ENCODE data around the gene LIPI.
"Not testable (repeated sequence)": the region's sequence is repeated elsewhere in the genome, so short reads cannot be mapped to it uniquely, and the experiment has no call there.

Gene LIPI

DNA sequence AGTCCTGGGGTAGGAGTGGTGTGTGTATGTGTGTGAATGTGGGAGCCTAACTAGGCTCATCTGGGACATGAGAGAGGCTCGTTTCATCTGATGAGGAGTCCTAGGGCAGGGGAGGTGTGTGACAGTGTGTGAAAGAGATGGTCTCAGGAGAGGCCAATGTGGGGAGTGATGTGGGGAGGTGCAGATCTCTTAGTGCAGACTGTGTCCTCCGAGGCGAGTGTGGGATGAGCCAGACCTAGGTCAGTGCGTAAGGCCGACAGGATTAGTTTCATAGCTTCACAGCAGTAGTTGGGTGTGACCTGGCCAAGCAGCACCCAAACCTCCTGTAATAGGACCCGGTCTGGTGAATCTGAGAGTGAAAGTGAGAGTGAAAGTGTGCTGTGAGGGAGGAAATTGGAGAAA is 94.7 kb downstream of the LIPI start:
- no peak for DNase-seq

DNA sequence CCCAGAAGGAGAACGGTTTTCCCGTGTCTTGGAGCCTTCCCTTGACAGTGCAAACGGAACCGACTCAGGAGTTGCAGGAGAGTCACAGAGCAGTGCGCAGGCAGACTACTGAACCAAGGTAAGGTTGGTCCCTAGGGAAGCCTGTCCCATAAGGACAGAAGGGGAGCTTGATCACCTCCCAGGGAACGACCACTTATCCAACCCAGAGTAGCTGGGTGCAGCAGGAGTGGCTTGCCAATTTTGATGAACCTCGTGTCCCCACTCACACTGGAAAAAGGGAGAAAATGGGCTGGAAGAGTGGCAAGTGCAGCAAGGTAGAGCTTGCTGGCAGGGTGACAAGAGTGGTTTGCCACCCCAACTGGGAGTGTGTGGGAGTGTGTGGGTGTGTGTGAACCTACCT is 95.1 kb downstream of the LIPI start:
- no peak for DNase-seq

DNA sequence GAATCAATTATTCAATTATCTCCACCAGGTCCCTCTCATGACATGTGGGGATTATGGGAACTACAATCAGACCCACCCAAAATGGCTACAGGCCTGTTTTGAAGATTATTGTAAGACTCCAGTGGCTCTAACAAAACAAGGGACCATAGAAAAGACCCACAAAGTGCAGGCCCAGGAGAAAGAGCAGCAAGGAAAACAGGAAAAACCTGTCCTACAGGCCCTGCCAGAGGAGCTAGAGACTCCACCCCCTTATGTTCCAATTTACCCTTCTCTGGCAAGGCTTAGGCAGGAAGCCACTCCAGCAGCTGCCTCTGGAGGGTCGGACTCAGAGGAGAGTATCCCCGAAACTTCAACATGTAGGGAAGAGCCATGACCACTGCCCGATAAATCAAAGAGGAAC is 96.5 kb downstream of the LIPI start:
- no peak for DNase-seq

DNA sequence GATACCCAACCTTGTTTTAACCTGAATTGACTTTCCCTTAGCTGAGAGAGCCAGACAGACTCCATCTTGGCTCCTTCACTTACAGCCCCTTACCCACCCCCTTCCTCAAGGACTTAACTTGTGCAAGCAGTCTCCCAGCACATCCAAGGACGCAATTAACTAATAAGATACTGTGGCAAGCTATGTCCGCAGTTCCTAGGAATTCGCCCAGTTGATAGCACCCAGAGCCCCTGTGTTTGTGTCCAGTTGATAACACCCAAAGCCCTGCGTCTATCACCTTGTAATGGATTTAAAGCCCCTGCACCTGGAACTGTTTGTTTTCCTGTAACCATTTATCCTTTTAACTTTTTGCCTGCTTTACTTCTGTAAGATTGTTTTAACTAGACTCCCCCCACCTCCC is 106.2 kb downstream of the LIPI start:
- not testable (repeated sequence) for DNase-seq

DNA sequence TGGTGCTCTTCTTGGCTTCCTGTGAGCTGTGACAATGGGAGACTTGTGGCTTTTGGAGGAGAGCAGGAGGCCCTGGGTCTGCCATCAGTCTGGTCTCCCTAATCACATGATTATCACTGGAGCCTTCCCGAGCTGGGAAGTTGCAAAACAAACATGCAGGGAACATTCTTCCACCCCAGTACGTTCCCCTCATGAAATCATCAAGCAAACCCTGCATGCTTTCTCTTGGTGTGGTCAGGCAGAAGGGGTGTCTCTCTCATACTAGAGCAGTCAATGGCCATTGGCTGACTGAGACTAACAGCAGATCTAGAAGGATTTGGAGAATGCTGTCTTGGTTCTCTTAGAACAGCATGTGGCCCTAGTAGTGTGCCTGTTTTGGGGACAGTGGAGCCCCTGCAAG is 111.2 kb downstream of the LIPI start:
- DNase-seq = no peak

DNA sequence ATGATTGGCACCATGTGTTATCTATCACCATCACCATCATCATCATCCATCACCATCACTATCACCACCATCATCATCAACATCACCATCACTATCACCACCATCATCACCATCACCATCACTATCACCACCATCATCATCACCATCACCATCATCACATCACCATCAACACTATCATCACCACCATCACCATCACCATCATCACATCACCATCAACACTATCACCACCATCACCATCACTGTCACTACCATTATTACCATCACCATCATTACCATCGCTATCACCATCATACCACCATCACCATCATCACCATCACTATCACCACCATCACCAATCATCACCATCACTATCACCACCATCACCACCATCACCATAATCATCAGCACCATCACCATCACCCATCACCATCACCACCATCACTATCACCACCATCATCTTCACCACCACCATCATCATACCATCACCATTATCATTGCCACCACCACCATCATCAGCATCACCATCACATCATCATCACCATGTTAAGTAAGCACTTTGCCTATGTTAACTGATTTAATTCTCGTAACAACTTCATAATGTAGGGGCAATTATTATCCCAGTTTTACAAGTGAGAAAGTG is 112.8 kb downstream of the LIPI start:
- DNase-seq = no peak

DNA sequence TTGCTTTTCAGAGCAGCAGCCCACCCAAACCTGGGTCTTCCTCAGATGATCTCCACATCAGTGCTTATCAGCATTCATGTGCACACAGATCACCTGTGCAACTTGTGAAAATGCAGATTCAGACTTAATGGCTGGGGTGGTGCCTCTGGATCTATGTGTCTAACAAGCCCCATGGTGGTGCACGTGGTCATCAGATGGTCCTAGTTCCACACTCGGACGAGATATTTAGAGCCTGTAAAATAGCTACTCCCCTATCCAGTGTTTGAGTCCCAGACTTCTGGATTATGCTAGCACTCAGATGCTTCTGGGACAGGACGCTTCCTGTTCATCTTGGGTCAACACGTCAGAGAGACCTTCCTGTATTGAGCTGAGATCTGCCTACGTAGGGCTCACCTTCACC is 114.2 kb downstream of the LIPI start:
- DNase-seq = no peak

DNA sequence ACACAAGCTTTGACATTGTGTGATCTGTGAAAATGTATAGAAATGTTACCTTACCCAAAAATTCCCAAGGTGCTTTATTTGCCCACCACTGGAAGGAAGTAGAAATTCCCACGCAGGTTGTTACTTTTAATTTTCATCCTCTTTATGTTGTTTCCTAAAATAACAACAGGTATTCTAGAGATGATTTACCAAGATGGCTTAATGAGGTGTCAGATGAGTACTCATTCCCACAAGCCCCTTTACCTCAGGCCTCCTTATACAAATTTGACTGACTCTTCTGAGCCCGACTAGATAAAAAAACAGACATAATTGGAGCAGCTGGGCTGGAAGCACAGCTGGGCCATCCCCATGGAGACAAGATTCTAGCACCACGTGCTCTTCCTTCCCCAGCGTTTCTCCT is 114.6 kb downstream of the LIPI start:
- DNase-seq = no peak

DNA sequence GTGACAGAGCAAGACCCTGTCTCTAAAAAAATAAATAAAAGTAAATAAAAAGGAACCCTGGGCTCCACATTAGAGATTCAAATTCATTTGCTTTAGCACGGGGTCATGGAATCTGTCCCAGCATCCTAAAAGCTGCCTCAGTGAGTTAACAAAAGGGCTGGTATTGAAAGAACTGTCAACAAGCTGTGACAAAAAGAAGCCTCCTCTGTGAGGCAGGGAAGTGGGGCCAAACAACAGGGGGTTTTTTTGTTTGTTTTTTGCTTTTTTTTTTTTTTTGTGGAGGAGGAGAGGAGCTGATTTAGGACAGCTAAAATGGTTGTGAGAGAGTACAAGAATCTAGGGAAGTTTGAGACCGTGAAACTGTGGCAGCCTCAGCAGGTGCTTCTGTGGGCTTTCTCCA is 115.7 kb downstream of the LIPI start:
- DNase-seq = no peak

DNA sequence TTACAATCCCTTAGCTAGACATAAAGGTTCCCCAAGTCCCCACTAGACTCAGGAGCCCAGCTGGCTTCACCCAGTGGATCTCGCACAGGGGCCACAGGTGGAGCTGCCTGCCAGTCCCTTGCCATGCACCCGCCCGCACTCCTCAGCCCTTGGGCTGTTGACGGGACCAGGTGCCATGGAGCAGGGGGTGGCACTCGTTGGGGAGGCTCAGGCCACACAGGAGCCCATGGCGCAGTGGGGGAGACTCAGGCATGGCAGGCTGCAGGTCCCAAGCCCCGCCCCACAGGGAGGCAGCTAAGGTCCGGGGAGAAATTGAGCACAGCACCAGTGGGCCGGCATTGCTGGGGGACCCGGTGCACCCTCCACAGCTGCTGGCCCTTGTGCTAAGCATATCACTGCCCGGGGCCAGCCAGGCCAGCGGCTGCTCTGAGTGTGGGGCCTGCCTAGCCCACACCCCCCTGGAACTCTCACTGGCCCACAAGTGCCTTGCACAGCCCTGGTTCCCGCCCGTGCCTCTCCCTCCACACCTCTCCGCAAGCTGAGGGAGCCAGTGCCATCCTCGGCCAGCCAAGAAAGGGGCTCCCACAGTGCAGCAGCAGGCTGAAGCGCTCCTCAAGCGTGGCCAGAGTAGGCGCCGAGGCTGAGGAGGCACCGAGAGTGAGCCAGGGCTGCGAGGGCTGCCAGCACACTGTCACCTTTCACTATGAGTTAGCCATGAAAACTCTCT is 117.8 kb downstream of the LIPI start:
- no peak for DNase-seq

DNA sequence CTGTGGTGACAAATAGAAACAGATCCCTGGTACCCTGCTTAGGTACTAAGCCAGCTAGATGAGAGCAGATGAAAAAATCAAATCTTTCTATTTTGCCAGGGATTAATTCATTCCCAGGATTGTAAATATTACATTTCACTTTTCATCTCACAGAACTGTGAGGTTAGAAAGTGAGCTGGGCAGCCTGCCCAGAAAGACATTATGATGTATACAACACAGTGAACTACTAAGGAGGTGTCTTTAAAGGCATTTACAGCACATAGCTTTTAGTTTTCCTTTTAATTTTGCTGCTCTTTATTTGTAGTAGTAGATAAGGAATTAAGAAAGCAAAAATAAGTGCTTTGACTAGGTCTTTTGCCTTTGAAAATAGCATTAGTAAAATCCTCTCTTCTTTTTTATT is 120.6 kb downstream of the LIPI start:
- DNase-seq = not testable (repeated sequence)

DNA sequence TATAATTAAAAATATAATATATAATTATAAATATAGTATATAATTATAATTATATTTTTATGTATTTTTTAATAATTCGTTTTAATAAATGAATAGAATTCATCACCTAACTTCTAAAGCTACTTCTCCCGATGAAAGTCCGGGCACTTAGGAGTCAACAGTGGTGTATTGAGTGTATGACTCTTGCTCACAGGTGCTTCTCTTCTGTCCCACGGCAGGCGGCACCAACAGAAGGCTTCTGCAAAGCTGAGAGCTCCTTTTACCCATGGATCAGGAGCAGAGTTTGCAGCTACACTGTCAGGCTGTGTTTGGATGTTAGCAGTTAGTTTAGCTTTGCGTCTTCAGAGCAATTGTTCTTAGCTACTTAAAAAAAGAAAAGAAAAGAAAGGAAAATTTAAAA is 122.4 kb downstream of the LIPI start:
- no peak for DNase-seq

DNA sequence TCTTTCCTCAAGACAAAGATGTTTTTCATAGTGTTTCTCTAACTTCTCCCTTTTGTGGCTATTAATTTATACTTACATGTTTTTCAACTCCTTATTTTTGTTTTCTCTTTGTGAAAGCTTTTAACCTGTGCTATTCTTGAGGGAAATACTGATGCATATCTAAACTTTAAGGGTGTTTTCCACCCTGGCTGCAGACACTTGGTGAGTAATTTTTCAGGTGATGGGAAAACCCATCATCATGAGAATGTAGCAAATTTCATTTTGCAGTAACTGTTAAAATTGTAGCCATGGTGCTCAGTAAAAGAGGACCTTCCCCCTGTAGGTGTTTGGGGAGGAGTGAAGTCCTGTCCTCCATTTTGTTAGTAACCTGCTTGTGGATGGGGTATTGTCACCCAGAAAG is 124.2 kb downstream of the LIPI start:
- no peak for DNase-seq

DNA sequence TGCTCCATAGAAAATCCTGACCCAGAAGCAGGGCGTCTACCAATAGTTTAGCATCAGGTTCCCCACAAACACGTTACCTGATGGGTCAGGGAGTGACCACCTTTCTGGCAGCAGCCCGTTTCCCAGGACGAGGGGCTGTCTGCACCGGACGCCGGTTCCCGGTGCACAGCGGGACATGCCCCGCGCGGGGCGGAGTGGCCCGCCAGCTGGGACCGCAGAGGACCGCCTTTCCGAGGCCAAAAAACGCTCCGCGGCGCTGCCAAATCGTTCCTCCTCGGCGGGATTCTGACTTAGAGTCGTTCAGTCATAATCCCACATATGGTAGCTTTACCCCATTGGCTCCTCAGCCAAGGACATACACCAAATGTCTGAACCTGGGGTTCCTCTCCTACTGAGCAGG is 126.1 kb downstream of the LIPI start:
- no peak for DNase-seq

DNA sequence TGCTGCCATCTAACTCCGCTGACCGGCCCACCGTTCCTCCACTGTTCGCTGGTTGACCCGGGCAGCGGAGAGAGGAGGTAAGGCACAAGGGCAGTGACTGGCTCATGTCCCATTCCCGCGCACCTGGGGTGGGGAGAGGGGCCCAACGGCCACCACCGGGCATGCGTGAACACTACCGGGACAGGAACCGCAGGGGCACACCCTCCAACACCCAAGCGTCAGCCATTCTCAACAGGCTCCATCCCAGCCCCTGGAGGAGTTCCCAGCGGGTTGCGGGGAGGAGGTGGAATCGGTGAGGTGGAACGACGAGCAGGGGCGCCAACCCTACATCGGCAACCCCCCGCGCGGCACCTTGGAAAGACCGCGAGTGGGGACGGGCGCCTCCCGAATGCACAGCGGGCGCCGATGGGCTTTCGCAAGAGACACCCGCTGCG is 126.7 kb downstream of the LIPI start:
- no peak for DNase-seq

DNA sequence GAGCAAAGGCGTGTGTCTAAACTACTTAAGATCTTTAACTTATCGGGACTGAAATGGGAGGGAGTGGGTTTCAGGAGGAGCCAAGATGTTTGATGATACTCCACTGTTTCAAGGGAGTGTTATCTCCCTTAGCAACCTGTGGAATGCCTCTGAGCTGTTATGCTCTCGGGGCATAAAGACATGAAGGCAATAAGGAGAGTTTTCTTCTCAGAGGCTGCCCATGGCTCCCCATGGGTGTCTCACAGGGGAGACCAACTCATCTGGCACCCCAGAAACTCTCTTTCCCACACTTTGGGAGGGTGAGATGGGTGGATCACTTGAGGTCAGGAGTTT is 130.0 kb downstream of the LIPI start:
- no peak for DNase-seq

DNA sequence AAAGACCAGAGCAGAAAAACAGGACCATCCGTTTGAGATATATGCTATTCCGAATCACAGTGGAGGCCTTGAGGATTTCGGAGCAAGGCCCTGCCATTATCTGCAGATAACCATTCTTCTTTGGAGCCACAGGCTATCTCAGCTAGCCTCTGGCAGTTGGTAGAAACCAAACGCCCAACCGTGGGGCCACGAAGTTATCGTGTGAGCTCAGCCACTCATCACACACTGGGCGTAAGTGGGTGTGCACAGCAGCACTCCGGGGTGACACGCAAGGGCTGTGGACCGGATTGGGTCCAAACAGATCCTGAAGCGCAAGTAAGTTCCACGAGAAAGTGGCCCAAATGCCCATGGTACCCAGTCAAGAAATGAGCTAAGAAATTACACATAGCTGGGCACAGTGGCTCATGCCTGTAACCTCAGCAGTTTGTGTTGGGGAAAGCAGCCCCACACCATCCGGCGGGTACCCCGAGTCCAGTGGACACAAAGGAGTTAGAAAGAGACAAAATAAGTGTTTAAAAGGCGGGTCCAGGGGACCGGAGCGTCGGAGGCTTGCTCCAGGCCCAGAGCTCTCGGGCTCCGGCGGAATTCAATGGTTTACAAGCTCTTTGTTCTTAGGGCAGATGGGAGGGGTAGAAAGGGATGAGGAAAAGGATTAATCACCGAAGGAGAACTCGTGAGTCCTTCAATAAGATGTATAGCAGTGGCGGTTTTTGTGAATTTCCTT is 130.6 kb downstream of the LIPI start:
- DNase-seq = no peak

DNA sequence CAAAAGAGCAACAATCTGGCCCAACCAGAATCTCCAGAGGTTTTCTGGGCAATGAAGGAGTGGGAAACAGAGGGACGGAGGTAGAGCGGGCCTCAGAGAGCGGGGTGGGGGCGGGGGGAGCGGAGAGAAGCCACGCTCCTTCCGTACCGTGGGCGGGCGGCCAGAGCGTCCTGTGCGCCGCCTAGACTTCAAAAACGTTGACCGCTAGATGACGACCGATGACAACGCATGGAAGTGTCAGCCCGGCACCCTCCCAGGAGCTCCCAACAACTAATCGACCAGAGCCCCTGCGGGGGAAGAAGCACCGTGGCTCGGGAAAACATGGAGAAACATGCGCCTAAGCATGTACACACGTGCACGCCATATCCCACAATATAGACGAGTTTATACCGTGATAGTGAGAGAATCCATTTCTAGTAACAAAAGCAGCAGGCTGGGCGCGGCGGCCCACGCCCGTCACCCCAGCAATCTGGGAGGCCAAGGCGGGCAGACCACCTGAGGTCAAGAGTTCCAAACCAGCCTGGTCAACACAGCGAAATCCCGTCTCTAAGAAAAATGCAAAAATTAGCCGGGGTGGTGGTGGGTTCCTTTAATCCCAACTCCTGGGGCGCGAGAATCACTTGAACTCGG is 131.9 kb downstream of the LIPI start:
- DNase-seq = no peak

DNA sequence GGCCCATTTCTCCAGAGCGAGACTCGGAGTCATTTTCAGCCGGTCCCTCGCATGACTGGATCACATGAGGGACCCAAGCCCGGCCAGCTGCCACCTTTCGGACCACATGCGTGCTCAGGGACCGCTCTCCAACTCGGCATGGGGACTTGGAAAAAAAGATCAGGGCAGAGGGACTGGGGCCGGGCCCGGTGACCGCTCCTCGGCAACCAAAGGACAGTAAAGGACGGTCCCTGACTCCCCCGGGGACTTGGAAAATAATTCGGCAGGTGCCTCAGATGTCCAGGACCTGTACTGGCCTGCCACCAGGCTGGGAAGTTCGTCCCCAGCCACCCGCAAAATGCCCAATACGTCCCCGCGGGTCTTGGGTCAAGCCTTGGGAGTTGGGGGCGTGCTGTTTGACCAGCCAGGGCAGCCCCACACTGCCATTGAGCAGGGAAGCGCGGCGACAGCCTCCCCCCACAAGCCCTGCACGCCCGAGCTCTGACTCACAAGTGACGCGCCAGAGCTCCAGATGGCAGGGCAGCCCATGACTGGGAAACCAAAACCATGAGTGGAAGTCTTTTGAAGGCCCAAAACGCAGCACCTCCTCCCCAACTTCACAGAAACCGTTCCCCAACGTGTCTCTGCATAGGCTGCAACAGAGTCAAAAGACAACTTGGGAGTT is 134.5 kb downstream of the LIPI start:
- no peak for DNase-seq

DNA sequence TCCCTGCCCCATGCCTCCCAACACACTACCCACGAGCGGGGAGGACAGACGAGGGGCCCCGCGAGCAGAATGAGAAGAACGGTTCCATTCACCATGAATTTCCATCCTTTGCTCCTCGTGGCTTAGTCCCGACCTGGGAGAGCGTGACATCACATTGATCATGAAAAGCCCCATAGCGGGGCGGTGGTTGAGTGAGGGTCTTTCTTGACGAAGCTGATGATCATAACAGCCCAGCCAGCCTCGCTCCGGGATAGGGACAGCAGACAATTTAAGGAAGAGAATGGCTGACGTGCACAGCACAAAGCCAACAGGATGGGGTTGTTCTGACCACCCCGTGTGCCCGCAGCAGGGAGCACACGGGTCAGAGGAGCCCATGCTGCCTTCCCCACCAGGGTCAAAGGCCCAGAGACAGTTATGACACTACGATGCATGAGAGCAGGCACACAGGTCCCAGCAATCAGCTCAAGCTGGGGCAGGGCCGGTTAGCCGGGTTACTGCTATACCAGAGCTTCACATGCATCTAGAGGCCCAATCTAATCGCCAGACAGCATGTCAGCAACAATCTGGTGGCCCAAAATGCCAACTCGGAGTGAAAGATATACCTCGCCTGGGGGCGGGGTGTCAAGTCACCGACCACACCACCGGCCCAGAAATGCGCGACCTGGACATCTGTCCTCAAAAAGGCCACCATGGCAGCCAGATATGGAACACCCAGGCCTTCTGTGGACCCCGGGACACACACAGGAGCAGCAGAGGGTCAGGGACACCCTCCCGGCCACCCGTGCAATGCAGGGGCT is 135.2 kb downstream of the LIPI start:
- DNase-seq = no peak

DNA sequence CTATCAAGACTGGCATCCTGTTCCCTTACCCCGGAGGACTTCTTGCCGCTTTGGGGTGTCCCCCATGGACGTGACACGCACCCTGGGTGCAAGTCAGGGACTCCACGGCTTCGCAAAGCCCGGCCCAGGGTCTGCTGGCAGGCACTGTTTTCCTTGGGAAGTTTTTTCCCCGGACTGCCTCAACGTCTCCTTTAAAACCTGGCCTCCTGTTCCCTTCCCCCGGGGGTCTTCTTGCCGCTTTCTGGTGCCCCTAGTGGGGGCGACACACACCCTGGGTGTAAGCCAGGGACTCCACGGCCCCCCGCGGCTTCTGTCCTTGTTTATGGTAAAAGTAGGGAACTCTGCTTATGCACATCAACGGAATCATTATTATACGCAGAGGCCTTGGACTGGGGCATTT is 136.6 kb downstream of the LIPI start:
- no peak for DNase-seq

DNA sequence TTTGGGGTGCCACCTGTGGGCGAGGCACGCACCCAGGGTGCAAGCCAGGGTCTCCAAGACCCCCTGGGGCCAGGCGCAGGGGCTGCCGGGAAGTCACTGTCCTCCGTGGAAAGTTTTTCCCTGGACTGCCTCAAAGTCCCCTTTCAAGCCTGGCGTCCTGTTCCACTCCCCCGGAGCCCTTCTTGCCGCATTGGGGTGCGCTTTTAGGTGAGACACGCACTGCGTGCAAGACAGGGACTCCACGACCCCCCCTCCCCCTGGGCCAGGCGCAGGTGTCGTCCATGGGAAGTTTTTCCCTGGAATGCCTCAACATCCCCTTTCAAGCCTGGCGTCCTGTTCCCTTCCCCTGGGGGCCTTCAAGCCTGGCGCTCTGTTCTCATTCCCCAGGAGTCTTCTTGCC is 137.1 kb downstream of the LIPI start:
- no peak for DNase-seq

All from CD4-positive, alpha-beta T cell treated with Interleukin-15 for 1 hour (primary cell).